GM19328 (cell line): ENCODE results near the gene NADK.
"Not testable (repeated sequence)": the region's sequence is repeated elsewhere in the genome, so short reads cannot be mapped to it uniquely, and the experiment has no call there.

Source experiments
- ATAC-seq: cut with Tn5 transposase; IDR thresholded peaks from one replicate; pipeline ENCODE4 v1.9.1; 2021; ENCODE audit warnings: mild to moderate bottlenecking, moderate library complexity; ENCODE audit not compliant: unreplicated experiment

Gene NADK

DNA sequence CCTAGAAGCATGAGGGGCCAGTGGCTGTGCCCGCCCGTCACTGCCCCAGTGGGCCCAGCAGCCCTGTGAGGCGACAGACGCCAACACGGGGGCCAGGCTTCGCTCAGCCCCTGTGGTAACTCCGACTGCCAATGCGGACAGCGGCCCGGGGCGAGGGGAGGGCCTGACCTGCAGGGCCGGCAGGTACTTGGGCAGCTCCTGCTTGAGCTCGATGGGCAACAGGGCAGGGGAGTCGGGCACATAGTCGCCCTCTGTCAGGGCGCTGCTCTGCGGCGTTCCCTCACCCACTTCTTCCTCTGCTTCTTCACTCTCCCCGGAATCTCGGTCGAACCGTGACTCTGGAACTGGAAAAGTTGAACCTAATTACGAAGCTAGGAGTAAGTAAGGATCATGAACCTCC is 71.0 kb downstream of the NADK start:
- not testable (repeated sequence) for ATAC-seq

GRCh38 chr1:1705623-1706022 is 72.6 kb downstream of the NADK start:
- not testable (repeated sequence) for ATAC-seq

DNA sequence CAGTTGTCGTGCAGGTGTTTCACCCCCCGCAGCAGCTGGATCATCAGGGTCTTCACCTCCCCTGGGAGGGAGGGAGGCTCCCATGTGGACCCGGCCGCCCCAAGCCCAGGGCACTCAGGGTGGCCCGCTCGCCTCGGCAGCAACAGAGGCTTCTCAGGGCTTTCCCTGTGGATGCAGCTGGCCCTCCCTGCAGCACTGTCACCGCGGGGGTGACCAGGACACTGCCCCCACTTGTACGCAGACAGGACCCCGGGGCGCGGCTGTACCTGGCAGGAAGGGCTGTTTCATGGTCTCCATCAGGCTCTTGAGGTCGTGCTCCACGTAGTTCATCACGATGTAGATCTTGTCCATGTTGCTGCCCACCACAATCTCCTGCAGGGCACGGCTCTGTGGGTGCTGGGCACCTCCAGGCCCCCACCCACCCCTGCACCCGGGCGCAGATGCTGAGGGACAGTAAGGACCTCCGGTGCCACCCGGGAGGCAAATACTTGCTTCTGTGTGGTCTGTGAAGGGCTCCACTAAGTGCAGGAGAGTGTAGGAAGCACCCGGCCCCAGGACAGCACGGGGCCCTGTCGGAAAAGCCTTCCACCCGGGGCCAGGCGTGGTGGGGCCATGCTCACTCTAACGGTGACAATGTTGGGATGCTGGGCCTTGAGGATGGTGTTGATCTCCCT is 73.8 kb downstream of the NADK start:
- ATAC-seq = not testable (repeated sequence)

DNA sequence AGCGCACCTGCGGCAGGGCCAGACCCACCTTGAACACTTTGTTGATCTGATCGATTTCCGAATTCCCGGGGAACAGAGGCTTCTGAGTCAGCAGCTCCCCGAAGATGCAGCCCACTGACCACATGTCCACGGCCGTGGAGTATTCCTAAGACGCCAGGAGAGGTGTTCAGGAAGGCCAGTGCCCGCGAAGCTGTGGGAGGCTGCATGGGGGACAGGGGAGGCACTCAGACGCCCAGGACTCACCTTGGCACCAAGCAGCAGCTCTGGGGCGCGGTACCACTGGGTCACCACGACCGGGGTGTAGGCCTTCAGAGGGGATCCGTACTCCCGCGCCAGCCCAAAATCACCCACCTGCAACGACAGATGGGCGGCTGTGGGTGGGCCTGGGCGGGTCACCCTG is 74.5 kb downstream of the NADK start:
- ATAC-seq = no peak

- ATAC-seq = not testable (repeated sequence)
These were observed 75.8 kb downstream of the NADK start for GRCh38 chr1:1702506-1702905.
